Endothelial cell of umbilical vein (primary cell): ENCODE measurements around the gene TOLLIP.

Experiments used
- EZH2 ChIP-seq: IDR thresholded peaks from 2 replicates; pipeline ENCODE4 v1.6.1; 2012; ENCODE audit warnings: borderline replicate concordance, low read depth, mild to moderate bottlenecking, moderate library complexity, low read length, inconsistent platforms; ENCODE audit not compliant: severe bottlenecking
- JUN ChIP-seq: IDR thresholded peaks from 2 replicates; pipeline ENCODE4 v1.6.1; 2011; ENCODE audit warnings: borderline replicate concordance, low read depth; ENCODE audit not compliant: insufficient read length, insufficient read depth
- POLR2A ChIP-seq: IDR thresholded peaks from 2 replicates; pipeline ENCODE4 v1.6.1; 2012; ENCODE audit warnings: low read depth, mild to moderate bottlenecking, control low read depth, low read length
- TF ChIP-seq, protein P1 (sequence below), 2 donors: IDR thresholded peaks; 1 replicate in 1 of 2; 2 replicates in 1 of 2; pipeline ENCODE4 v1.5.1; 2011; ENCODE audit warnings: low read length in 2 of 2, mild to moderate bottlenecking in 2 of 2, moderate library complexity in 2 of 2, control low read depth in 1 of 2, inconsistent platforms in 1 of 2, low read depth in 1 of 2; ENCODE audit not compliant: insufficient read depth in 1 of 2; ENCODE audit errors: extremely low read depth in 1 of 2
- TF ChIP-seq, protein P2 (sequence below): IDR thresholded peaks from 2 replicates; pipeline ENCODE4 v1.6.1; 2011; ENCODE audit not compliant: insufficient read depth, insufficient read length

GRCh38 chr11:1300121-1300520 lies 9.3 kb downstream of the TOLLIP start:
- TF ChIP-seq POLR2A = no peak
- TF ChIP-seq JUN = no peak
- TF ChIP-seq, protein P1, sequence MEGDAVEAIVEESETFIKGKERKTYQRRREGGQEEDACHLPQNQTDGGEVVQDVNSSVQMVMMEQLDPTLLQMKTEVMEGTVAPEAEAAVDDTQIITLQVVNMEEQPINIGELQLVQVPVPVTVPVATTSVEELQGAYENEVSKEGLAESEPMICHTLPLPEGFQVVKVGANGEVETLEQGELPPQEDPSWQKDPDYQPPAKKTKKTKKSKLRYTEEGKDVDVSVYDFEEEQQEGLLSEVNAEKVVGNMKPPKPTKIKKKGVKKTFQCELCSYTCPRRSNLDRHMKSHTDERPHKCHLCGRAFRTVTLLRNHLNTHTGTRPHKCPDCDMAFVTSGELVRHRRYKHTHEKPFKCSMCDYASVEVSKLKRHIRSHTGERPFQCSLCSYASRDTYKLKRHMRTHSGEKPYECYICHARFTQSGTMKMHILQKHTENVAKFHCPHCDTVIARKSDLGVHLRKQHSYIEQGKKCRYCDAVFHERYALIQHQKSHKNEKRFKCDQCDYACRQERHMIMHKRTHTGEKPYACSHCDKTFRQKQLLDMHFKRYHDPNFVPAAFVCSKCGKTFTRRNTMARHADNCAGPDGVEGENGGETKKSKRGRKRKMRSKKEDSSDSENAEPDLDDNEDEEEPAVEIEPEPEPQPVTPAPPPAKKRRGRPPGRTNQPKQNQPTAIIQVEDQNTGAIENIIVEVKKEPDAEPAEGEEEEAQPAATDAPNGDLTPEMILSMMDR (IDR thresholded peaks at IDR 0.05; ENCODE audit: extremely low read depth in 1 of 2, insufficient read depth in 1 of 2, low read depth in 1 of 2, low read length in 2 of 2) = no peak
- TF ChIP-seq, protein P2, sequence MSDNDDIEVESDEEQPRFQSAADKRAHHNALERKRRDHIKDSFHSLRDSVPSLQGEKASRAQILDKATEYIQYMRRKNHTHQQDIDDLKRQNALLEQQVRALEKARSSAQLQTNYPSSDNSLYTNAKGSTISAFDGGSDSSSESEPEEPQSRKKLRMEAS = no peak
- no peak for TF ChIP-seq EZH2
